ENCODE data around the gene PTH1R.

The PTH1R gene

DNA sequence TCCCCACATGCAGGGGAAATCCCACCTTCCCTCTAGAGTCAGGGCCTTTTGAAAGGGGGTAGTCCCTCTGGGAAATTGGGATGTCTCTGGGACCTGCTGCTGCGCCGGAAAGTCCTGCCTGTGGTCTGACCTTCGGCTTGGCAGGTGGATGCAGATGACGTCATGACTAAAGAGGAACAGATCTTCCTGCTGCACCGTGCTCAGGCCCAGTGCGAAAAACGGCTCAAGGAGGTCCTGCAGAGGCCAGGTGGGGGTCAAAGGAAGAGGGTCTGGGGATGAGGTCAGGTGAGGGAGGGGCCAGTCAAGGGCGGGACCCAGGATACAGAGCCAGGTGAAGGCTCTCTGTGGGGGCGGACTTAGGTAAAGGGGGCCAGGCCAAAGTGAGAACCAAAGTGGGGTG lies 16.2 kb downstream of the PTH1R start:
- Histone ChIP-seq H3K27me3 (replicated peaks) (peaks cover 3% of the 10 kb centered on the region), H3K4me3 (ENCODE audit: low read depth, low read length) (no peak overlapping the region), H3K36me3 (replicated peaks) (no peaks in the 10 kb centered on the region), H3K27ac (no peak overlapping the region)
- in situ Hi-C loops (cut with HindIII; ENCODE audit: low pct_ligation_motif_present, low sequenced_read_pairs) = no loop called here
- DNase-seq = no peak
- TF ChIP-seq, protein P1, sequence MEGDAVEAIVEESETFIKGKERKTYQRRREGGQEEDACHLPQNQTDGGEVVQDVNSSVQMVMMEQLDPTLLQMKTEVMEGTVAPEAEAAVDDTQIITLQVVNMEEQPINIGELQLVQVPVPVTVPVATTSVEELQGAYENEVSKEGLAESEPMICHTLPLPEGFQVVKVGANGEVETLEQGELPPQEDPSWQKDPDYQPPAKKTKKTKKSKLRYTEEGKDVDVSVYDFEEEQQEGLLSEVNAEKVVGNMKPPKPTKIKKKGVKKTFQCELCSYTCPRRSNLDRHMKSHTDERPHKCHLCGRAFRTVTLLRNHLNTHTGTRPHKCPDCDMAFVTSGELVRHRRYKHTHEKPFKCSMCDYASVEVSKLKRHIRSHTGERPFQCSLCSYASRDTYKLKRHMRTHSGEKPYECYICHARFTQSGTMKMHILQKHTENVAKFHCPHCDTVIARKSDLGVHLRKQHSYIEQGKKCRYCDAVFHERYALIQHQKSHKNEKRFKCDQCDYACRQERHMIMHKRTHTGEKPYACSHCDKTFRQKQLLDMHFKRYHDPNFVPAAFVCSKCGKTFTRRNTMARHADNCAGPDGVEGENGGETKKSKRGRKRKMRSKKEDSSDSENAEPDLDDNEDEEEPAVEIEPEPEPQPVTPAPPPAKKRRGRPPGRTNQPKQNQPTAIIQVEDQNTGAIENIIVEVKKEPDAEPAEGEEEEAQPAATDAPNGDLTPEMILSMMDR (IDR thresholded peaks at IDR 0.05; ENCODE audit: low read depth, low read length, missing control alignments) = no peak

DNA sequence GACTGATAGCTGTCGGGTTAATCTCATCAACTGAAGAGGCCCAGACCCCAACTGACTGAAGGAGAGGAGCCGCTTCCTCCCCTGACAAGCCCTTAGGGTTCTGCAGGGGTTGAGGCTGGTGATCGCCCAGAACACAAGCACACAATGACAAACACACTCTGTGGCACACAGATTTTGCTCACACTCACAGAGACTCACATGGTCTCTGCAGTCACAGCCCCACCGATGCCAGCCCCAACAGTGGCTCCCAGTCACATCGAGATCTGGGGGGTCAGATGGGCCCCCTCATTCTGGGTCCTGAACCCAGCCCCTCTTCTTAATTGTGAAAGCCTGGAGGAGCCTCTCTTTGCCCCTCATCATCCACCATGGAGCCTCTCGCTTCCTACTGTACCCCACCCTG lies 16.7 kb downstream of the PTH1R start:
- in situ Hi-C loops (cut with HindIII; ENCODE audit: low pct_ligation_motif_present, low sequenced_read_pairs) = no loop called here
- no peak overlapping the region for H3K27ac ChIP-seq
- H3K27me3 ChIP-seq (replicated peaks) = peaks cover 3% of the 10 kb centered on the region
- TF ChIP-seq, protein P1 (IDR thresholded peaks at IDR 0.05; ENCODE audit: low read depth, low read length, missing control alignments) = no peak
- DNase-seq = no peak
- no peak overlapping the region for H3K4me3 ChIP-seq (ENCODE audit: low read depth, low read length)
- no peaks in the 10 kb centered on the region for H3K36me3 ChIP-seq (replicated peaks)

DNA sequence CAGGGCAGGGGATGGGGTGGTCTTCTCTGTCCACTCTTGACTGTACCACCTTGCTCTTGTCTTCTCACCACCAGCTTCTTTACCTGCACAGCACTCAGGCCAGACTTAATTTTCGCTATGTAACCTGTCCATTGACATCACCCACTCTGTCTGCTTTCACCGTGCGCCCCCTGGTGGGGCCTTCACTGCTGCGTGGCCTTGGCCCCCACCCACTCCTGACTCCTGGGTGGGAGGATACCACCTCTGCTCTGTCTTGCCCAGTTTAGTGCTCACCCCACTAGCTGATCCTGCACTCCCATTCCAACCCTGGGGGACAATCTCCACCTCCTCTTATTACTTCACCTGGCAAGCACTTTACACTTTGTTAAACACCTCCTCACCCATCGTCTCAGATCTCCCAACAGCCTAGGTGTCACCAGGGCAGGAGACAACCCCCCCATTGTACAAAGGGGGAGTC lies 17.7 kb downstream of the PTH1R start:
- H3K27ac ChIP-seq = no peak overlapping the region
- TF ChIP-seq, protein P1 (IDR thresholded peaks at IDR 0.05; ENCODE audit: low read depth, low read length, missing control alignments) = peak; percentile 92
- H3K4me3 ChIP-seq (ENCODE audit: low read depth, low read length) = no peak overlapping the region
- DNase-seq = peak; percentile 39
- no peaks in the 10 kb centered on the region for H3K36me3 ChIP-seq (replicated peaks)
- H3K27me3 ChIP-seq (replicated peaks) = peaks cover 3% of the 10 kb centered on the region
- in situ Hi-C loops (cut with HindIII; ENCODE audit: low pct_ligation_motif_present, low sequenced_read_pairs) = no loop called here

DNA sequence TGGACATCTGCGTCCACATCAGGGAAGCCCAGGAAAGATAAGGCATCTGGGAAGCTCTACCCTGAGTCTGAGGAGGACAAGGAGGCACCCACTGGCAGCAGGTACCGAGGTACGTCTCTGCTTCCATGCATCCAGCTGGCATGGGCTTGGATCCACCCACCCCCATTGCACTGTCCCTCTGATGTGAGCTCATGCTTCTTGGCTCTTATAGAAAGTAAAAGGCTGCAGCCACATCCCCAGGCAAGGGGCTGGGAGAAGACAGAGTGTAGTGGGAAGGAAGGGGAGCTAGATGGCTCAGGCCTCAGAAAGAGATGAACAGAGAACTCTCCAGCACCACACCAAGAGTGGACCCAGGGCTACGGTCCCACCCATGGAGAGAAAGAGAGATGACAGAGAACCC lies 18.2 kb downstream of the PTH1R start:
- Histone ChIP-seq H3K4me3 (ENCODE audit: low read depth, low read length) (no peak overlapping the region), H3K36me3 (replicated peaks) (no peaks in the 10 kb centered on the region), H3K27ac (no peak overlapping the region), H3K27me3 (replicated peaks) (peaks cover 3% of the 10 kb centered on the region)
- in situ Hi-C loops (cut with HindIII; ENCODE audit: low pct_ligation_motif_present, low sequenced_read_pairs) = no loop called here
- TF ChIP-seq, protein P1 (IDR thresholded peaks at IDR 0.05; ENCODE audit: low read depth, low read length, missing control alignments) = no peak
- DNase-seq = no peak

DNA sequence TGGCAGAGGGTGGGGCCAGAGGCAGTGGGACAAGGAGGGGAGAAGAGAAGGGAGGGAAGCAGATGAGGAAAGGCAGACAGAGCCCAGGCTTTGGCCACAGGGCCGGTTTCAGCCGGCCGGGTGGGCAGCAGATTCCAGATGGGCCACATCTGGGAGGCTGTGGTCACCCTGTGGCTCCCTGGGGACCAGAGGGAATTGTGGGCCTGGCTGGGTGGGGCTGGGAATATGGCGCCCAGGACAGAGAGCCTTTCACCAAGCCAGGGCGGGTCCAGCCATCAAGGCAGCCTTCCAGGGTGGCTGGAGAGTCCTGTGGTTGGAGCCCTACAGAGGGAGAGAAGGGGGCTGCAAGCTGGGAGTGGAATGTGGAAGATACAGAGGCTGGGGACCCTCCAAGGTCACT lies 18.9 kb downstream of the PTH1R start:
- no peak for DNase-seq
- Histone ChIP-seq H3K4me3 (ENCODE audit: low read depth, low read length) (no peak overlapping the region), H3K27me3 (replicated peaks) (peaks cover 2% of the 10 kb centered on the region), H3K36me3 (replicated peaks) (no peaks in the 10 kb centered on the region), H3K27ac (no peak overlapping the region)
- in situ Hi-C loops (cut with HindIII; ENCODE audit: low pct_ligation_motif_present, low sequenced_read_pairs) = no loop called here
- TF ChIP-seq, protein P1 (IDR thresholded peaks at IDR 0.05; ENCODE audit: low read depth, low read length, missing control alignments) = no peak

DNA sequence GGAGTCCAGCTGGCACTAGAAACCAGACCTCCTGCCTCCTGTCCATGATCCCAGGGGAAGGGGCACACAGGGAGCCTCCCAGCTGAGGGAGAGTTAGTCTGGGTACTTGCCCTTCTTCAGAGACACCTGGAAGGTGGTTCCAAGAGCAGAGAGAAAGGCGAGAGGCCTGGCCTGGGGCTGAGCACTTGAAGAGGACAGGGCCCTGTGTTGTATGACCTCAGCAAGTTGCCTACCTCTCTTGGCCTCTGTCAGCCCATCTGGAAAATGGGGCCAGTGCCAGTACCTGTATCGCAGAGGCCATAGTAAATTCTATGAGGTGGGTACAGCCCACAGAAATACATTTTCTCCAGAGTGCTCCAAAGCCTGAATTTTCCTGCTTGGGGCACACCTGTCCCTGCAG lies 19.5 kb downstream of the PTH1R start:
- H3K27me3 ChIP-seq (replicated peaks) = no peaks in the 10 kb centered on the region
- H3K27ac ChIP-seq = no peak overlapping the region
- no peak for DNase-seq
- TF ChIP-seq, protein P1 (IDR thresholded peaks at IDR 0.05; ENCODE audit: low read depth, low read length, missing control alignments) = no peak
- in situ Hi-C loops (cut with HindIII; ENCODE audit: low pct_ligation_motif_present, low sequenced_read_pairs) = no loop called here
- H3K36me3 ChIP-seq (replicated peaks) = no peaks in the 10 kb centered on the region
- no peak overlapping the region for H3K4me3 ChIP-seq (ENCODE audit: low read depth, low read length)
